Kidney (tissue), 14 donors: ENCODE data around the gene LHX5. TPM values are rescaled to one million over a fixed set of nuclear protein-coding genes. Genes with fewer than 3 reads are reported as not detected.

Experiments used
- DNase-seq, 5 donors: peaks; one replicate each; pipeline ENCODE4 v3.0.0-alpha.2; 2013 to 2020
- FAIRE-seq: peaks from 2 replicates; lab custom pipeline; 2012; peaks lifted over from hg19 to GRCh38; lab: Jason Lieb, UNC
- H3K27ac ChIP-seq, 2 donors: one replicate each; pipeline ENCODE4 v1.7.0; 2013; ENCODE audit warnings: low read depth in 2 of 2, low read length in 2 of 2, inconsistent platforms in 1 of 2
- H3K27me3 ChIP-seq: one replicate; pipeline ENCODE4 v1.7.1; 2013; ENCODE audit warnings: low read length, inconsistent platforms; ENCODE audit not compliant: control insufficient read depth, insufficient read depth
- H3K36me3 ChIP-seq, 3 donors: one replicate each; pipeline versions ENCODE4 v1.7.0 to v1.7.1; 2013; ENCODE audit warnings: low read length in 3 of 3, control low read depth in 1 of 3, inconsistent platforms in 1 of 3; ENCODE audit not compliant: insufficient read depth in 3 of 3, control insufficient read depth in 2 of 3
- H3K4me1 ChIP-seq, 3 donors: one replicate each; pipeline versions ENCODE4 v1.7.0 to v1.7.1; 2013; ENCODE audit warnings: low read length in 3 of 3, inconsistent platforms in 1 of 3, low read depth in 1 of 3; ENCODE audit not compliant: control insufficient read depth in 2 of 3, insufficient read depth in 2 of 3
- H3K4me3 ChIP-seq, 3 donors: one replicate each; pipeline versions ENCODE4 v1.7.0 to v1.8.1; 2013; ENCODE audit warnings: low read length in 3 of 3, control low read depth in 1 of 3, inconsistent platforms in 1 of 3
- H3K9ac ChIP-seq, 3 donors: one replicate each; pipeline versions ENCODE4 v1.7.0 to v1.7.1; 2013; ENCODE audit warnings: low read length in 3 of 3, control low read depth in 1 of 3, inconsistent platforms in 1 of 3
- H3K9me3 ChIP-seq, 3 donors: one replicate each; pipeline versions ENCODE4 v1.7.0 to v1.7.1; 2013; ENCODE audit warnings: low read length in 3 of 3, control low read depth in 1 of 3, inconsistent platforms in 1 of 3; ENCODE audit not compliant: control insufficient read depth in 2 of 3, insufficient read depth in 1 of 3
- intact Hi-C: fragments of 100-400 bp; cut with DNase I; formaldehyde crosslinking; loops from one replicate; pipeline ENCODE4 v1.11.1; 2022
- polyA plus RNA-seq: library from polyadenylated mRNA; stranded (reverse); fragments of 350-450 nt; fragmentation: Illumina TruSeq; extraction: RNeasy Lipid Tissue Mini Kit (QIAGEN cat#74804); gene quantifications from one replicate; pipeline ENCODE4 v1.2.3, GENCODE V29; 2014; ENCODE audit warnings: low read depth, low replicate concordance; ENCODE audit not compliant: insufficient read depth
- total RNA-seq: library from RNA; stranded (reverse); fragmentation: NEBNext Ultra II Directional; extraction: Animal tissue kit (Norgen Biotek cat#: 25700); gene quantifications from one replicate; pipeline ENCODE4 v1.2.1, GENCODE V29; 2021
- TF ChIP-seq, protein P1 (sequence below): IDR thresholded peaks from 3 replicates; pipeline ENCODE4 v1.5.1; 2012; ENCODE audit warnings: mild to moderate bottlenecking, moderate library complexity, borderline replicate concordance; ENCODE audit not compliant: insufficient read depth; ENCODE audit errors: extremely low read depth
- donor health status: control.
- donor health status: control.
- donor health status: control.
- donor health status: control.
- donor health status: control.
- donor health status: DM: yes; HTN: yes; CAD: no.
- donor health status: Normal renal cell carcinoma (clear cell type).

The LHX5 gene
- total and polyA plus RNA-seq, 2 donors from 2014 or later = not detected

GRCh38 chr12:113473400-113473799, 1.7 kb upstream of the LHX5 start:
- intact Hi-C loops = no loop called here
- H3K4me1 ChIP-seq = no peaks in the 10 kb centered on the region
- H3K27me3 ChIP-seq = peaks cover 71% of the 10 kb centered on the region
- no peak overlapping the region for H3K4me3 ChIP-seq
- H3K9ac ChIP-seq = no peak overlapping the region
- FAIRE-seq (no peak), DNase-seq (no peak)
- no peak overlapping the region for H3K27ac ChIP-seq
- no peaks in the 10 kb centered on the region for H3K9me3 ChIP-seq
- H3K36me3 ChIP-seq = no peaks in the 10 kb centered on the region
- TF ChIP-seq, protein P1, sequence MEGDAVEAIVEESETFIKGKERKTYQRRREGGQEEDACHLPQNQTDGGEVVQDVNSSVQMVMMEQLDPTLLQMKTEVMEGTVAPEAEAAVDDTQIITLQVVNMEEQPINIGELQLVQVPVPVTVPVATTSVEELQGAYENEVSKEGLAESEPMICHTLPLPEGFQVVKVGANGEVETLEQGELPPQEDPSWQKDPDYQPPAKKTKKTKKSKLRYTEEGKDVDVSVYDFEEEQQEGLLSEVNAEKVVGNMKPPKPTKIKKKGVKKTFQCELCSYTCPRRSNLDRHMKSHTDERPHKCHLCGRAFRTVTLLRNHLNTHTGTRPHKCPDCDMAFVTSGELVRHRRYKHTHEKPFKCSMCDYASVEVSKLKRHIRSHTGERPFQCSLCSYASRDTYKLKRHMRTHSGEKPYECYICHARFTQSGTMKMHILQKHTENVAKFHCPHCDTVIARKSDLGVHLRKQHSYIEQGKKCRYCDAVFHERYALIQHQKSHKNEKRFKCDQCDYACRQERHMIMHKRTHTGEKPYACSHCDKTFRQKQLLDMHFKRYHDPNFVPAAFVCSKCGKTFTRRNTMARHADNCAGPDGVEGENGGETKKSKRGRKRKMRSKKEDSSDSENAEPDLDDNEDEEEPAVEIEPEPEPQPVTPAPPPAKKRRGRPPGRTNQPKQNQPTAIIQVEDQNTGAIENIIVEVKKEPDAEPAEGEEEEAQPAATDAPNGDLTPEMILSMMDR = no peak

DNA sequence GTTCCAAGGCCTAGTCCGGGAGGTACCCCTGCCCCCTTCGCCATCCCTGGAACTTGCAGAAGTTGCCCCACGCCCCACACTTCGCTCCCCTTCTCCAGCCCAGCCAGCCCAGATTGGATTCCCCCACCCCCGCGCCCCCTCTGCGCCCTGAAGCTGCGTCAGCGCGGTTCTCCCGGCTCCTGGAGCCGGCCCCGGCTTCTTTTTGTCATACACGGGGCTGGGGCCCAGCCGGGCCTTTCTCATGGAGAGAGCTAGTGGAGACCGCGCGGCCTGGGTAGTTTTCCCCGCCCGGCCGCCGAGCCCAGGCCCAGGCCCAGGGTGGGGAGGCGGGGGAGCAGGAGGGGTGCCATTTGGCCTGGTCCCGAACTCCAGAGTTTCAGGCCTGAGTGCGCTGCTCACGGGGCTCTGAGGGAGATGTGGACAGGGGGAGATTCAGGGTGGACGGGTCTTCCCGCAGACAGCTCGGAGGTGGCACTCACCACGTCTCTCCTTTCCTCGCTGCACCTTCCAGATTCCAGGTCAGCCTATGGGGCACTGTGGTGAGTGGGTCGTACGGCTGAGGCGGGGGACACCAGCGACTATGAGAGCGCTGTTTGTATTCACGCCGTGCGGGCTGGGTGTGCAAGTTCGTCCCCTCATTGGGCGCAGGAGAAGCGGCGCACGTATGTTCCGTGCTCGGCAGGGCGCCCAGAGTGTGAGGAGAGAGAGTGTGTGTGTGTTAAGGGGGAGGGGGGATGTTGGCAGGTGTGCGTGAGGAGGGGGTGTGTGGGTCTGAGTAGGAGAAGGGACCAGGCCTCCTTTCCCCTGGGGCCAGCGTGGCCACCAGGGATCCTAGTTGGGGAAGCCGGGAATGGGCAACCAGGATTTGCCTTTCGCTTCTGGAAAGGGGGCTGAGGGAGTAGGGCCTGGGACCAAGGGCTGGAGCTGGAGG, 785 bp upstream of the LHX5 start:
- no peak overlapping the region for H3K27ac ChIP-seq
- no peak overlapping the region for H3K4me3 ChIP-seq
- no peak overlapping the region for H3K9ac ChIP-seq
- intact Hi-C loops = no loop called here
- H3K27me3 ChIP-seq = peaks cover 67% of the 10 kb centered on the region
- FAIRE-seq (no peak), DNase-seq (peak in 1 of 5 donors; percentile 37)
- H3K9me3 ChIP-seq = no peaks in the 10 kb centered on the region
- H3K4me1 ChIP-seq = no peaks in the 10 kb centered on the region
- H3K36me3 ChIP-seq = no peaks in the 10 kb centered on the region
- TF ChIP-seq, protein P1 = no peak

GRCh38 chr12:113470871-113471618, 626 bp downstream of the LHX5 start:
- intact Hi-C loops = no loop called here
- DNase-seq (no peak), FAIRE-seq (no peak)
- H3K27ac ChIP-seq = no peak overlapping the region
- H3K9me3 ChIP-seq = no peaks in the 10 kb centered on the region
- H3K9ac ChIP-seq = no peak overlapping the region
- no peak overlapping the region for H3K4me3 ChIP-seq
- no peaks in the 10 kb centered on the region for H3K36me3 ChIP-seq
- peaks cover 0 to 6% (median 0%) of the 10 kb centered on the region in 3 donors for H3K4me1 ChIP-seq
- TF ChIP-seq, protein P1 = no peak
- H3K27me3 ChIP-seq = peaks cover 75% of the 10 kb centered on the region
